HS-5 (cell line): ENCODE measurements around the gene GPX8.

Experiments used
- DNase-seq: peaks from one replicate; pipeline ENCODE4 v3.0.0-alpha.2; 2012; ENCODE audit warnings: low read depth

The GPX8 gene

DNA sequence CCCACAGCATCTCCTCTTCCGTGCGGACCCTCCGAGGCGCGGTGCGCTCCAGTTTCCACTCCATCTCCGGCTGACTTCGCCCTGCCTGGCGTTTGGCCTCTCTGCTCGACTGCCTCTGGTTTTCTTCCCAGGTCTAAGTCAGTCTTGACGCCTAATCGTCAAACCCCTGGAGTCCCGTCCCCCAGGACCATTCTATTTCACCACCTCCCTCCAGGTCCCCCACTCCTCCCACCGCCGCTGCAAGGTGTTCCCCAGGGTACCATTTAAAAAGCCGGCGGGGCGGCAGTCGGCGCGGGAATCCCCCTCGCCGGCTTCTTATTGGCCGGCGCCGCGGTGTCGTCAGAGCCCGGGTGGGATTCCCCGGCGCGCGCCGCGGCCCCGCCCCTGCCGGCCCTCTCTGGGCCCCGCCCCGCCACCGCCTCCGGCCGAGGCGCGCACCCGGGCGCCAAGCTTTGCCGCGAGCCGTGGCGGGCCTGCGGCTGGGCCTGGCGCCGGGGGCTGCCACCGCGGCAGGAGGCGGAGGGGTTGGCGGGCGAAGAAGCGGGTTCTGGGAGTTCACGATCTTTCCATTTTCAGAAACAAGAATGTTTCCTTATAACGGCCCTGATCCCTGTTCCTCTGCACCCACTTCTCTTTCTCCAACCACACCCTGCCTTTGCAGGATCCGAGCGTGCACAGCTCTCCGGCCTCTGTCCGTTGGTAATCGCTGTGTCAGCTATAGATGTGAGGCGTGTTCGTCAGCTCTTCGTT, 13.1 kb downstream of the GPX8 start, which contains the start of gene CDC20B:
Gene CDC20B (minus strand): TSS at position 241 of the 750 bp plus-strand sequence. CDS start 177 bp downstream, at position 64.
- peak; percentile 49 for DNase-seq

GRCh38 chr5:55173687-55174230, 13.8 kb downstream of the GPX8 start:
- no peak for DNase-seq

- DNase-seq, result no peak
Observed at GRCh38 chr5:55175781-55176175, 15.8 kb downstream of the GPX8 start.

DNA sequence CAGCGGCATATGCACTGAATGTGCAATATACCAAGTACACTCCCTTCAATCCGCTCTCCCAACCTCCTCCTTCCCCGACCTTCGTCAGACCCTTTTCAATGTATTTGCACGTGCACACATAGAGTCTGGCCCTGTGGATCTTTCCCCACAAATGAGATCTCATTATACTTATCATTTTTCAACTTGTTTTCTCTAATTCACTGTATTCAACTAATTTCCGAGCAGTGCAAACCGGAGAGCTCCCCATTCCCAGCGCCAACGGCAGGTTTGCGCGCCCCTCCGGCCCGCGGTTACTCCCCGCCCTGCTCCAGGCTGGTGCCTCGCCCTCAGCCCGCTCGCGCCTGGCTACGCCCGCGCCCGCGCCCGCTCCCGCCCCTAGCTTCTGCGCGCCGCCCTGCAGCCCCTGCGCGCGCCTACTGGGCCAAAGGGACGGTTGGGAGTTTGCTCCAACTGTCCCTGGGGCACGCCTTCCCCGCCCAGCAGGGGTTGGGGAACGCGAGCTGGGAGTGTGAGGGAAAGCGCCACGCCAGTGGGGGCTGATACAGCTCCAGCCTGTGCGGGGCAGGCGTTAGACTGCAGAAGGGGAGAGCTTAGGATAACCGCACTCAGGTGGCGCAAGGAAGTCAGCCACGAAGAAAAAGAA, 16.3 kb downstream of the GPX8 start:
- no peak for DNase-seq

DNA sequence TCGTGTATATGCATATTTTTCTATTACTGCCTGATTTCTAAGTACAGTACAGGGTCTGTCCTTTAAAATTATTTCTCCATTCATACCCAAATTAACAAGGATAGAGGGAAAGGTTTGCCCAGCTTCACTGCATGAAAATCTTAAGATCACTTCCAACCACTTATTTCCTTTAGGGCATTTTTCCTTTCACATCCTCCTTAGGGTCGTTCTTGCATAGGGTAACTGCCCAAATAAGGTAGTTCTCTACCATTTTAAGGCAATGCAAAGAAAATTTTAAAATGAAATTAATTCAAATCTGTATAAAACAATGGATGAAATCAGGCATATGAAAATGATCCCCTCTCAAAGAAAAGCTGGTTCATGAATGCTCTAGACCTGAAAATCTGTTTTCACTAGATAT, 17.1 kb downstream of the GPX8 start:
- DNase-seq, result no peak

DNA sequence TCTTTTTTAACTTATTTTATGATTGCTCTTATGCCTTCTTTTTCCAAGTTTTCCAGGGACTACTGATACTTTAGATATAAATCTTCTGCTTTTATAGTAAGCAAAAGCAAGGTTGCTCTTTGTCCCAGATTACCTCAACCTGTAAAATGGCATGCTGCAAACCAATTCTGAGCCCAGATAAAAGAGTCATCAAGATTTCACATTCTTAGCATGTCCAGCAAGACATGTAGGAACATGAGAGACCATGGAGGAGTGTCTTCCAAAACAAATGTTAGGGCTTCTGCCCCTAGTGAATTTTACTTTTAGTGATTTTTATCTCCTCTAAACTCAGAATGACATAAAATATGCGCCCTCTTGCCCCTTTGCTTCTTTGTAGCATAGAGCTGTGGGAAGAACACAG, 20.0 kb downstream of the GPX8 start:
- no peak for DNase-seq

DNA sequence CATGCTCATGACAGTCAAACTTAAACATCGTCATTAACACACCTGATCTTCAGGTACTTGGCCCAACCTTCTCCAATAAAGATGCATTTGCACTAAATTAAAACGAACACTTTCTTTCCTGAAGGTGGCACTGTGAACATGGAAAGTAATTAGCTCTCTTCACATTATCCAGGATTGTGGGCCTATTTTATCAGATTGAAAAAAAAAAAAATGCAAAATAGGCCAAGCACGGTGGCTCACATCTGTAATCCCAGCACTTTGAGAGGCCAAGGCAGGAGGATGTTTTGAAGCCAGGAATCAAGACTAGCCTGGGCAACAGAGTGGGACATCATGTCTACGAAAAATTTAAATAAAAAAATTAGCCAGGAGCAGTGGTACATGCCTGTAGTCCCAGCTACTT, 27.4 kb downstream of the GPX8 start:
- DNase-seq, result no peak

- no peak for DNase-seq
Observed at GRCh38 chr5:55188656-55189540, 28.9 kb downstream of the GPX8 start.

- DNase-seq, result no peak
Observed at GRCh38 chr5:55191165-55191564, 31.2 kb downstream of the GPX8 start.

- DNase-seq, result no peak
Observed at GRCh38 chr5:55205001-55205400, 45.0 kb downstream of the GPX8 start.

GRCh38 chr5:55211184-55211874, 51.4 kb downstream of the GPX8 start:
- DNase-seq, result no peak
